RCC 7860 (cell line): Measurements from ENCODE around the gene DMWD.
"Not testable (repeated sequence)": the region's sequence is repeated elsewhere in the genome, so short reads cannot be mapped to it uniquely, and the experiment has no call there.

Experiments
- DNase-seq: peaks from one replicate; pipeline ENCODE4 v3.0.0-alpha.2; 2015; ENCODE audit warnings: low spot score
- FAIRE-seq: peaks from 2 replicates; lab custom pipeline; 2012; peaks lifted over from hg19 to GRCh38; lab: Jason Lieb, UNC

Gene DMWD

DNA sequence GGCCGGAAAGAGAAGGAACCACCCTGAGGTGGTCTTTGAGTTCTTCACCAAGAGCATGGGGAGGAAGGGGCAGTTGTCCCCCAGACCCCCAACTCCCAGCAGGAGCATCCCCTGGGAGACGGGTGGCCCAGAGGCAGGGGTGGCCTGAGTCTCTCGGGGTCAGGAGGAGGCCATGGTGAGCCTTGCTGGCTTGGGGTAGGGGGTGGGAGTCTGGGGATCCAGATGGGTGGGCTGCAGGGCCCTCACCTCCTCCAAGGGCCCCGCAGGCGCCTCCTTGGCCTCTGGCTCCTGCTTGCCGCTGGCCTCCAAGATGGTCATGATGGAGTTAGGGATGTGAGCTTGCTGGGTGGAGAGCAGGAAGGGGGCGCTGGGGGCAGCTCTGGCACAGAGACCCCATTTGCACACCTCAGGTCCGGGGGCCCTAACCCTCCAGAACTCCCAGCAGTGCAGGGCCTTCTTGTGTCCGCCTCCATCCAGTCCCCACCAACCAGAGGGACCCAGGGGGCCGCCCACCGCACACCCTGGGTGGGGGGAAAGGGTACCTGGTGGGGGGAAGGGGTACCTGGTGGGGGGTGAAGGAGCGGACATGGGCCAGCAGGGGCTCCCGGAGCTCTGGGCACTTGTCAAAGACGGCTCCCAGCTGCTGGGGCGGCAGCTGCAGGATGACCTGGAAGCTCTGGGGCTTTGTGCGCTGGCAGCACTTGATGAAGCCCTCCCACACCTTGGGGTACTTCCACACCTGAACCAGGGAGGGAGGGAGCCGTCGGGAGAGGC lies 23.8 kb upstream of the DMWD start:
- no peak for DNase-seq
- no peak for FAIRE-seq

- FAIRE-seq (no peak), DNase-seq (no peak)
These were observed 23.0 kb upstream of the DMWD start for GRCh38 chr19:45815481-45816216.

GRCh38 chr19:45814851-45815480 lies 22.3 kb upstream of the DMWD start, which contains the start of gene RSPH6A:
Gene RSPH6A, minus strand, starts transcription at chr19:45815308. Its CDS starts 132 bp downstream, at chr19:45815176.
- FAIRE-seq: no peak
- no peak for DNase-seq

DNA sequence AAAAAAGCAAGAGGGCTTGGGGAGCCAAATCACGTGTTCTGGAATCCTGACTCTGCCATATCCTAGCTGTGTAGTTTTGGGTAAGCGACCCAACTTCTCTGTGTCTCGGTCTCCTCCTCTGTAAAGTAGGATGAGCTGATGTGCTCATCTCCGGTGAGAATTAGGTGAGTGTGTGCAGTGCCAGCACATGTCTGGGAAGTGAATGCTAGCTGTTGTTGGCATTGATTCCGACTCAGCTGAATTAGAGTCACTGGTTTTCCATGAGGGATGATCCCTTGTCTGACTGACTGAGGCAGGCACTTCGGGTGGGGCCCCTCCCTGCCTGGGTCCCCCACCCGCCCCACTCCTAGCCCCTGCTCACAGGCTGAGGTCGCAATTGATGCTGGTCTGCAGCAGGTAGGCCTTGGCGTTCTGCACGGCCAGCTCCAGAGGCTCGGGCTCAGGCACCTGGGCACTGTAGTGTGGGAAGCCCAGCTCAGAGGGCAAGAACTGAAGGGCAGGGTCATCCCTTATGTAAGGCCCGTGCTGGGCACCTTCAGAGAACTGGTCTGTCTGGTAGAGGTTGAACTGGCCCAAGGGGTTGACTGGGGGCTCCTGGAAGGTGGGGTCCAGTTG lies 21.6 kb upstream of the DMWD start:
- DNase-seq: no peak

GRCh38 chr19:45812297-45812696 lies 19.7 kb upstream of the DMWD start:
- FAIRE-seq: no peak
- no peak for DNase-seq

More for the DNA sequence above, 21.6 kb upstream of the DMWD start:
- no peak for FAIRE-seq

DNA sequence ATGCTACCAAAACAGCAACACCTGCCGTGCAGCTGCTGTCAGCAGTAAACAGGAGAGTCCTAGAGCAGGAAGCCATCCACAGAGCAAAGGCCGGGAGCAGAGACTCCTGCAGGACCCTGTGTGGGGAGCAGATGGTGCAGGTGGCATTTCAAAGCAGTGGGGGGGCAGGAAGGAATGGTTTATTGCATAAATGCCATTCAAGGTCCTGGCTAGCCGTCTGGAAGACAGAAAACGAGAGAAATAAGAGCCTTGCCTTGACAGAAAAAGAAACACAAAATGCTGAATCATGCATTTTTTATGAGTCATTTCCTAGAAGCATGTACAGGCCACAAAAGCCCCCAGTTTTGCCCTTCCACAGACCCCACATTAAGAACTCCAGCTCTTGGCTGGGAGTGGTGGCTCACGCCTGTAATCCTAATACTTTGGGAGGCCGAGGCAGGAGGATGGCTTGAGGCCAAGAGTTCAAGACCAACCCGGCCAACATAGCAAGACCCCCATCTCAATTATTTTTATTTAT lies 17.1 kb upstream of the DMWD start:
- DNase-seq (peak; percentile 73), FAIRE-seq (no peak)

DNA sequence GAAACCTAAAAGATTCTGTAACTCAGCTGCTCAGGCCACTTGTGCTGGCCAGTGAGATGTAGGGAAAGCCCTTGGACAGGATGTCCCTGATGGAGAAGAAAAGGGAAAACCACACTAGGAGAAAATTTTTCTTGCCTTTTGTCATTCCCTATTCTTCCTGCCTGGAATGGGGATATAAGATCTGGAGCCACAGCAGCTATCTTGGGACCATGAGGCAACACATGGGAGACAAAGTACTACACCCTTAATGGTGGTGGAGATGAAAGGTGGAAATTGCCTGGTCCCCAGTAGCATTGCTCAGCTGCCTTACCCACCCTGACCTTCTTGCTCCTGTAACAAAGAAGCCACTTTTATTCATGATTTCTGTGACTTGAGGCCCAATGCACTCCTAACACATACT lies 13.1 kb upstream of the DMWD start:
- no peak for FAIRE-seq
- no peak for DNase-seq

DNA sequence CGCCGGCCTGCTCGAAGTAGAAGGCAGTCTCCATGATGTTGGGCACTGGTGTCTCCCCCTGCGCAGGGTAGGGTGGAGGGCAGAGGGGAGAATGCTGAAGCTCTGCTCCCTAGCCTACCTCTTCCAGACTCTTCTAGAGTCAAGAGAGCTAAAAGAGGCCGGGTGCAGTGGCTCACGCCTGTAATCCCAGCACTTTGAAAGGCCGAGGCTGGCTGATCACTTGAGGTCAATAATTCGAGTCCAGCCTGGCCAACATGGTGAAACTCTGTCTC lies 12.2 kb upstream of the DMWD start:
- FAIRE-seq (no peak), DNase-seq (no peak)

DNA sequence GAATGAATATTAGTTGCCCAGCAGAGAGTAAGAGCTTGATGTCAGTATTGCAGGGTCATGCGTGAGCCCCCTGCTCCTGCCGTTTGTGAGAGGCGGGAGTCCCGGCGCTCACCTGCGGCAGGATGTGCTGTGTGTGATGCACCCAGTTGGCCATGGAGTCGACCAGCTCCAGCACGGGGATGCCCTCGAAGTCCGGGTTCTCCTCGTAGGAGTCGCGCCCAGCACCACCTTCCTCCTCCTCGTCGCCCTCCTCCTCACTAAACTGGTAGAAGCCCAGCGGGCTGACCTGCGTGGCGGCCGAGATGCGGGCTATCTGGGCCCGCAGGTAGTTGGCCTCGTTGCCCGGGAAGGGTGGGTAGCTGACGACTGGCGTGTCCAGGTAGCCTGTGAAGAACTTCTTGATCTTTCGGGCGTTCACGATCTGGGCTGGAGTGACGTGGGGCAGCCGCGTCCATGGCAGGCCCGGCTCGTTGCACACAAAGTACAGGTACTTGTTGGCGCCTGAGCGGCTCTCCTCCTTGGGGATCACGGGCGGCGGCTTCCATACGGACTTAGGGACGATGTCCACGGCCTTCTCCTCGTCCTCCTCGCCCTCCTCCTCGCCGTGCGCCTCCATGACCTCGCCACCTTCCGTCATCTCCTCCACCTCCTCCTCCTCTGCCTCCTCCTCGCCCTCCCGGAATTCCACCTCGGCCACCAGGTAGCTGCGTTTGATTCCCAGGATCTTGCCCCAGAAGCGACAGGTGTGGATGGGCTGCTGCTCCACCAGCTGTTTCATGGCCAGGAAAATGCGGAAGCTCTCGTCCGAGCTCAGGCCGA lies 11.7 kb upstream of the DMWD start:
- FAIRE-seq: no peak
- no peak for DNase-seq

DNA sequence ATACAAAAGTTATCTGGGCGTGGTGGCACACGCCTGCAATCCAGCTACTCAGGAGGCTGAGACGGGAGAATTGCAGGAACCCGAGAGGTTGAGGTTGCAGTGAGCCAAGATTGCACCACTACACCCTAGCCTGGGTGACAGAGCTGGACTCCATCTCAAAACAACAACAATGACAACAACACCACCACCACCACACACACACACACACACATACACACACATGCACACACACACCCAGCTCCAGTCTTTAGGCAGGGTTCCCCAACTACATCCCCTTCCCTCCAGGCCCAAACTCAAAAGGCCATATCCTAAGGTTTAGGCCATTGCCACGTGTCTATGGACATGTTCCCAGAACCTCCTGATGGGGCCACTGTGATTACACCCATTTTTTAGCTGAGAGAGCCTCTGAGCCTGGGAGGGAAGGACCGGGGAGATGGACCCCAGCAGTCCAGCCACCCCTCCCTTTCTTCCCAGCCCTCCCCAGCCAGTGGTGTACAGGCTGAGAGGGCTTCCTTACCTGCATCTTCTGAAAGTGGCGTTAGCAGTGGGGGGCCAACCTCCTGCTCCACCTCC lies 9.0 kb upstream of the DMWD start:
- FAIRE-seq (no peak), DNase-seq (no peak)

DNA sequence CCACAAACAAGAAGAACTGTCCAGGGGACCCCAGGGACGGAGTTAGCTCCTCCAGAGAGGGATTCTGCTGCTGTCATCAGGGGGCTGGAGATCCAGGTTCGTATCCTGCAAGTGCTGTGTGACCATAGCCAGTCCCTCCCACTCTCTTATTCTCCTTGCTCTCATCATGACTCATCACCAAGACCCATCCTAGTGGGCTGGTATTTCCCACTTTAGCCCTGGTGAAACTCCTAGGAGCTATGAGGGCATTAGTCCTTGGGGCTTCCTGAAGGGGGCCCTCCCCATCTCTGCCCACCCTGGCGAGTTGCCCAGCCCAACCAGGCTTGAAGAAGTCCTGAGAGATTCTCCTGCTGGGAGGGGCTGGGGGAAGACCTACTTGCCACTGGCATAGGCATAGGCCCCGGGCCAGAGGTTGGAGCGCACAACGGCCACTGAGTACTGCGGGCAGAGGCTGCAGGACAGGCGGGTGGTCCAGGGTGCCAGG lies 7.5 kb upstream of the DMWD start:
- FAIRE-seq (peak; percentile 66), DNase-seq (peak; percentile 89)

DNA sequence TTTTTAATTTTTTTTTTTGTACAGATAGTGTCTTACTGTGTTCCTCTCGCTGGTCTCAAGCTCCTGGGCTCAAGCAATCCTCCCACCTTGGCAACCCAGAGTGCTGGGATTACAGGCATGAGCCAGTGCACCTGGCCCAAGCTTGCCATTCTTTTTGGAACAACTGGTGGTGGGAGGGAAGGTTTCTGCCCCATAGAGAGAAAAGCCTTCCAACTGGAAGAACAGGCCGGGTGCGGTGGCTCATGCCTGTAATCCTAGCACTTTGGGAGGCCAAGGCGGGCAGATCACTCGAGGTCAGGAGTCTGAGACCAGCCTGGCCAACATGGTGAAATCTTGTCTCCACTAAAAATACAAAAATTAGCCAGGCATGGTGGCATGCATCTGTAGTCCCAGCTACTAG lies 6.9 kb upstream of the DMWD start:
- not testable (repeated sequence) for FAIRE-seq

DNA sequence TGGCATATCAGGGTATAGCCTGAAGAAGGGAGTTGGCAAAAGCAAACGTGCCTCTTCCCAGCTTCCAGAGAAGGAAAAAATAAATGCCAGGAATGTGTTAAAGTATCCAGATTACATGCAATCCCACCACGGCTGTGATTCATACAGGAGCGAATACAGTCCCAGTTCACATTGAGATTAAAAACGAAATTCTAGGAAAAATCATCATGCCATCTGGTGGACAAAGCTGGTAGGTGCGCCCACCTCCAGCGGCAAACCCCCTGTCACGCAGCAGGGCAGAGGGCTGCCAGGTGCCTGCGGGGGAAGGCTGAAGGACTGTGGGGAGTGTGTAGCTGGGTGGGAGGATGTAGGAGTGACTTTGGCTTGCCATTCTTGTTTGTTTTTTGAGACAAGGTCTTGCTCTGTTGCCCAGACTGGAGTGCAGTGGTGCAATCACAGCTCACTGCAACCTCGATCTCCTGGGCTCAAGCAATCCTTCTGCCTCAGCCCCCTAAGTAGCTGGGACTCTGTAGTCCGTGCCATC lies 6.4 kb upstream of the DMWD start:
- FAIRE-seq (peak; percentile 46), DNase-seq (peak; percentile 60)

More for the DNA sequence above, 6.9 kb upstream of the DMWD start:
- DNase-seq: not testable (repeated sequence)

GRCh38 chr19:45794627-45795026 lies 2.0 kb upstream of the DMWD start:
- DNase-seq: no peak
- no peak for FAIRE-seq

- no peak for DNase-seq
These were observed 1.2 kb upstream of the DMWD start for GRCh38 chr19:45793876-45794275.

DNA sequence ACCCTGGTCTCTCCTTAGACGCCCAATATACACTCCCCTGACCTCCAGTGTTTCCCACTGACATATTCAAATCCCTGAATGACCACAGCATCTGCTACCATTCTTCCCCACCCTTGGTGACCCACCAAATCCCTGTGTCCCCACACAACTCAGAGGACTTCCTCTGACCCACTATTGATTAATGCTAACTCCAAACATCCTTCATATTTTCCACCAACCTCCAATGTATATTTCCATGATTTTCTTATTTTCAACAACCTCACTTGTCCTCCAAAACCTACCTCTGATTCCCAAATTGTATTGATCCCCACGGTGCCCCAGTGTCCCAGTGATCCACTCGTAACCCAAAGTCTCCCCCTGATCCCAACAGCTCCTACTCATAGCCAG lies 526 bp upstream of the DMWD start:
- FAIRE-seq (no peak), DNase-seq (no peak)

More at GRCh38 chr19:45793876-45794275, 1.2 kb upstream of the DMWD start:
- FAIRE-seq: no peak

DNA sequence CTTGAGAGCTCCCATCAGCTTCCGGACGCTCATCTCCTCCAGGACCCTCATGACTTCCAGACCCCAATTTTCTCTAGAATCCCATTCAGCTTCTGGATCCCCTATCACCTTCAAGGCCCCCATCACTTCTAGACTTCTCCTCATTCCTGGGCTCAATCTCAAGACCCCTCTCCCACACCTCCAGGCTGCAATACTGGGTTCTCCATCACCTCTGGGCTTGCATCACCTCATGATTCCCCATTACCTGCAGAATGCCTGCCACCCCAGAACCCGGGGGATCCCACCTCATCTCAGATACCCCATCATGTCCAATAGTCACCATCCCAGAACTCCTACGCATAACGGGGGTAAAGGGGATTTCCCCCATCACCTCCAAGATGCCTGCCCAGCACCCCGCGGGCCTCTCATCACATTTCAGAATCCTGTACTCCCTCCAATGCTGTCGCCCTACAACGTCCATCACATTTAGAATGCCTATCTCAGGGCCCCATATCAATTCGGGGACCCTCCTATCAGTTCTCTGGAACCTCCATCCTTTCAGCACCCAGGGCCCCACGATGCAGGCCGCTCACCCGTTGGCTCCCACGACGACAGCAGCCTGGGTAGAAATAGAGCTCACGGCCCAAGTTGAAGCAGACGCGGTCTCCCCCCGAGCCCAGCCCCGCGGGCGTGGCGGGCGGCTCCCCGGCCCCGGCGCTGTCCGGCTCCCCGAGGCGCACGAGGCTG lies 738 bp downstream of the DMWD start:
- no peak for FAIRE-seq
- no peak for DNase-seq

DNA sequence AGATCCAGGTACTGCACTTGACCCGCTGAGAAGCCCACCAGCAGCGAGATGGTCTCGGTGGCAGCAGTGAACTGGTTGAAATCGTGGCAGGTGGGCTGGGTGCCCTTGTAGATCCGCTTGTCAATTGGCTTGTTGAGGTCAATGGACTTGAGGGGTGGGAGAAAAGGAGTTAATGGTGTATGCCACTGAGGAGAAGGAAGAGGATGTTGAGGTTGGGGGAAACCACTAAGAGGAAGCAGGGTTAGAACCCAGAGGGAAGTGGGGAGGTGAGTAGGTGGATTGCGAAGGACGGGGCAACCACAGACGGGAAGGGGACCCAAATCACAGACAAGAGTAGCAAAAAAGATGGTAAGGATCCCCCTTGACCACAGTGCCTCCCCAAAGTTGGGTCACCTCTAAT lies 1.7 kb downstream of the DMWD start:
- no peak for DNase-seq
- FAIRE-seq: no peak
